Stimulated activated CD4-positive, alpha-beta T cell treated with anti-CD3 and anti-CD28 coated beads, TNF-alpha, amount 100 ng/mL, for 24 hours (primary cell): ENCODE data around the gene DIPK1A.

Experiments
- DNase-seq, 3 experiments: peaks; one replicate each; pipeline ENCODE4 v3.0.0-alpha.2; 2020; ENCODE audit warnings: low read depth in 3 of 3

Gene DIPK1A

GRCh38 chr1:92953491-92953890 lies 7.8 kb downstream of the DIPK1A start:
- peak in 1 of 3 experiments; percentile 28 for DNase-seq

DNA sequence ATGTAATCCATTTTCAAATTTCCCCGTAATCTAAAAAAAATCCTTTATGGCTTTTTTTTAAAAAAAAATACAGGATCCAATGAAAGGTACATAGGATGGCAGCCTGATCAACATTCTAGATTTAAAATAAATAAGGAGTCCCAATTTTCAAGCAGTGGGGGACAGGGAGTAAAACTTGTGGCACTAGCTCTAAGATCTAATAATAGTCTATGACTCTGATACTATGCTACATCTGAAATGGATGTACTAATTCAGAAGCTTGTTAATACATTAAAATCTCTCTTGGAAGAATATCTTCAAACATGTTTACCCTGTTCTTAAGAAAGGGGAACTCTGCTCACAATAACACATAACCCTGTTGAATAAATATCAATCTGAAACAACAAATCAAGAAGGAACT lies 8.5 kb downstream of the DIPK1A start:
- DNase-seq: no peak

- DNase-seq: no peak
Measured at GRCh38 chr1:92951141-92951582, 10.1 kb downstream of the DIPK1A start.

DNA sequence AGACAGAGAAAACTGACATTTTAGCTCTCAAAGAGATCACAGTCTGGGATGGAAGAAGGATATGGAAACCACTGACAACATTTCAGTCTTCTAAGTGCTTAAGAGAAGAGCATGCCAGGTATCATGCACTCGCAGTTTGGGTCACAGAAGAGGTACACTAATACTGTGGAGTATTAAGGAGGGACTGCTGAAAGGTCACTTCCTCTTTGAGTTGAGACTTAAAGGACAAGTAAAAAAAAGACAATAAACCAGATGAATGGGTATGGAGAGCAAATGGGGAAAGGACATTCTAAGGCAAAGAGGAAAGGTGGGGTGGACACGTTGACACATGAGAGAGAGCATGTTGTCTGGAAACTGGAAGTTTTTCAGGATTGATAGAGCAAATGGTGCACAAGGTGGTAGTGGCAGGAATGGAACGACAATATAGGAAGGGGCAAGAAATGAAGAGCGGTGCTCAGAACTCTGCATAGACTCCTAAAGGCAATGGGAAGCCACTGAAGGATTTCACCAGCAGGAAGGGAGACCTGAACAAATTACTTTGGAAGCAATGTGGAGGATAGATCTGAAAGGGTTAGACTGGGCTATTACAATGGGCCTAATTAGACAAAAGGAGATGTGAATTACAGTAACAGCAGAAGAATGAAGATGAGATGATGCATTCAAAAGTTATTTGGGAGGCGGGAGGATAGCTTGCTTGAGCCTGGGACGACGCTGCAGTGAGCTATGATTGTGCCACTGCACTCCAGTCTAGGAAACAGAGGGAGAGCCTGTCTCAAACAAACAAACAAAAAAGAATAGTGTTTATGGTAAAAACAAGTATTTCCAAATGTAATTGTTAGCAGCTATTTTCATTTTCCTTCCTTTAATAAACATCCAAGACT lies 11.1 kb downstream of the DIPK1A start:
- no peak for DNase-seq

- DNase-seq: no peak
Measured at GRCh38 chr1:92948071-92948470, 13.2 kb downstream of the DIPK1A start.

DNA sequence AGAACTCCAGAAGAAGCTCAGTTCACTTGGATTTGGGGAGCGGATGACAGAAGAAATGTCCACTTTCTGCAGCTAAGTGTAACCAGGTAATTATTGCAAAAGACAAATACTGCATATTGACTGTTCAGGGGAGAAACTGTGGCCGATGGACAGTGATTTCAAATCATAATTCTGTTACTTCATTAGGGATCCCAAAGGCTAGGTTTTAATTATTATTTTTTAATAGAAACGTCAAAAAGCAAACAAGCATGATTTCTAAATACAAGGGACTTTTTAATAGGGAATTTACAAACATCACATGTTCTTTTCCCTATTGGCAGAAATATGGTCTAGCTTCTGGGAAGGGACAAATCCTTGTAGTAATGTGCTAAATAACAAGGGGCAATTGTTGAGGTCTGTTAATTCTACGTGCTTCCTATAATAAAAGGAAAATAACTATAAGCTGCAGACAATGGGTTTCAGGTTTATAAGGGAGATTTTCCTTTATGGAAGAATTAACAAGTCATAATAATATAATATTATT lies 15.5 kb downstream of the DIPK1A start:
- DNase-seq: no peak

DNA sequence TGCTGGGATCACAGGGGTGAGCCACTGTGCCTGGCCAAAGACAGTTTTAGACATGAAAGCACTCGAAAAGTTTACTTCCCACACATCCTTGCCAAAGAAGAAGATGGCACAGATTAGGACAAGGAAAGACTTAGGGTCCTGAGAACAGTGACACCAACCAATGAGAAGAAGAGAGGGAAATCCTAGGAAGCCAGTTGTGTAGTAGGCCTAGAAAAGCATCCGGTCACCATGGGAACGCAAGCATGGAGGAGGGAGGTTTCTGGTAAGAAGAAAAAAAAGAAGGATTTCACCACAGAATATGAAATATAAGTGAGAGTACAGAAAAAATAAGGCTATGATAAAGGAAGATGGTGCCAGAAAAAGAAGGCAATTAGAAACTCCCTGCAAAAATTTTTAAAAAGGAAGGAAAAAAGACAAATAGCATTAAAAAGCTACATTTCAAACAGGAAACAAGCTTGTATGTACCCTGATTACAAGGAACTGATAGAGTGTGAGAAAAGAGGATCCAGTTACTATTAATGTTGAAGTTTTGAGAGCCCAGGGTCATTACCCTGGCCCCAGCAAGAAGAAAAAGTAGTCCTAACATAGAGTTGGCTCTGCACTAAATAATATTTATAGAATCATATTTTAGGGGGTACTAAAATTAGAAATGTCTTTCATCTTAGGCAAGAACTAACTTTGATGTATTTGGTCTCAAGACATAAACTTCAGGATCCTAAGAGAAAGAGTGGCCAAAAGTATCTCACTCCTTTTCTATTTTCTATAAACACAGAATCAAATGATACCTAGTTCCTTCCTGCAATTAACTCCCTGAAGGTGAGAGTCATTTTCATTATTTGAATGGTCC lies 16.1 kb downstream of the DIPK1A start:
- DNase-seq: no peak

- DNase-seq: no peak
Measured at GRCh38 chr1:92943502-92943847, 17.8 kb downstream of the DIPK1A start.

DNA sequence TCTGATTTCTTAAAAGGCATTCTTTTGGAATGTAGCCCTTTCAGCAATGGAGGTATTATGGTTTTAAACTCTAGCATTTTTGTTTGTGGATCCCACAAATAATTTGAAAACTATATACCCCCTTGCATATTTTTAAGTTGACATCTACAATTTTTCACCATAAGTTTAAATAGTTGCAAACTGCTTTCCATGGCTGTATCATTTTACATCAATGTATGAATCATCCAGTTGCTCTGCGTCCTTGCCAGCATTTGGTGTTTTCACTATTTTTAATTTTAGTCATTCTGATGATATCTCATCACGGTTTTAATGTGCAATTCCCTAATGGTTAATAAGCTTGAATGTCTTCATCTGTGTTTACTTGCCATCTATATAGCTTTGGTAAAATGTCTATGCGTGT lies 20.7 kb downstream of the DIPK1A start:
- no peak for DNase-seq

DNA sequence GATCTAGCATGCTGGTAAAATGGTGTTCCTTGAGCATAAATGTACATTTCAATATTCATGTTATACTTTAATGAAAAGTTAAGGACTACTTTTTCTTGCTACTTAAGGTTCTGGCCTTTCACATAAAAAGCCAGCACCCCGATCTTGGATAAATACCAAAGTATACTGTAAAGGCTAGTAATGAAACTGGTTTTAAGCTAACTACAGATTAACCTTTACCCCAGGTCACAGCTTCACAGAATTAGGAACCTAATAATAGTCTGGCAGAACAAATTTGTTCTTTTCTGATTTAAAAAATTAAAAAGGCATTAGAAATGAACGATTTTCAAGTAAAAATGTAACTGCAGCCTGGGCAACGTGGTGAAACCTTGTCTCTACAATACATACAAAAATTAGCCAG lies 23.5 kb downstream of the DIPK1A start:
- DNase-seq: no peak

DNA sequence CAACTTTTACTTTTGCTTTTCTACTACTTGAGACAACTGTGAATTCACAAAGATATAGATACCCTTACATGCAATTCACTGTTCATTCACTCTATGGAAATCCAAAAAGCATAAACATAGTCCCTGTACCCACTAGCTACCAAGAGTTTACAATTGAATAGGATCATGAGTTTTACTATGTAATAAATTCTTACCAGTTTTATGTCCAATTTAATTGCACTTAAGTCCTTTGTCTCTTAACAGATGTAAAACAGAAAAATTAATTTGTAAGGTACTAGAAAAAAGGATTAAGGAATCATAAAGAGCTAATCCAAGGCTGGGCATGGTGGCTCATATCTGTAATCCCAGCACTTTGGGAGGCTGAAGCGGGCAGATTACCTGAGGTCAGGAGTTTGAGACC lies 24.4 kb downstream of the DIPK1A start:
- DNase-seq: no peak

DNA sequence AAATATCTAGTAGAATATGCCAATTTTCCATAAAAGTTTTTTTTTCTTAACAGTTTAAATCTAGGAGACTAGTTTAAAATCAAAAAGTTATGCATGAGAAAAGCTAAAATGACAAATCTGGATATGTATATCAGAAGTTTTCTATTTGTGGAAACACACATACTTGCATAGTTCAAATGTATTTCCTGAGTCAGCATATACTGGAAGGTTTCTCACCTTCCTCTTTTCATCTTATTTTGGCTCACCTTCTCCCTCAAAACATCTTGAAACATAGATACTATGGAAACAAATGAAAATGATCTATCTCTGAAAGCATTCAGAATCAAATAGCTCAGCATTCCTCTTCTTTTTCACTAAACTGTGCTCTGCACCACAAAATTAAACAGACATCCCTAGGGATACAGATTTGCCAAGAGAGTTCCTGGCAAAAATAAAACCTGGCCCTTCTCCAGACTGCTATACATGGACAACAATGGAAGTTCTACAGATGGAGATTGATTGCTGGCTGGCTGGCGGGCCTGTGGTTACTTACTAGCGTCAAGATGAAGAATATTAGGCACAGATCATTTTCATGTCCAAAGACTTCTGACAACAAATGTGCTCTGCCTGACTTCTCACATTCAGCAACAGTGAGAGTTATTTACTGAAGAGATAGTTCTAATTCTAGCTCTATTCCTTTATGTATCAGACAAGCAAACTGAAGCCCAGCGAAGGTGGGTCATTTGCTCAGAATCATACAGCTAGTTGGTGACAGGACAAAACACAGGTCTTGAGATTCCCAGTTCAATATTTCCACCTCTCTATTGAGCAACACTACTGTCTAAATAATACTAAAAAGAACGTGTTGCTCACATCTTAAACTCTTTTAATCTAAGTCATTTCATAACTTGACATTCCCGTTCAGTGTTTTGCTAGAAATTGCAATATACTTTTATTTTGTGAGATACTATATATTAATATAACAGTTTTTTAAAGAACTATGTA lies 26.6 kb downstream of the DIPK1A start:
- DNase-seq: no peak

- no peak for DNase-seq
Measured at GRCh38 chr1:92933459-92933858, 27.8 kb downstream of the DIPK1A start.

- no peak for DNase-seq
Measured at GRCh38 chr1:92931691-92932090, 29.6 kb downstream of the DIPK1A start.

DNA sequence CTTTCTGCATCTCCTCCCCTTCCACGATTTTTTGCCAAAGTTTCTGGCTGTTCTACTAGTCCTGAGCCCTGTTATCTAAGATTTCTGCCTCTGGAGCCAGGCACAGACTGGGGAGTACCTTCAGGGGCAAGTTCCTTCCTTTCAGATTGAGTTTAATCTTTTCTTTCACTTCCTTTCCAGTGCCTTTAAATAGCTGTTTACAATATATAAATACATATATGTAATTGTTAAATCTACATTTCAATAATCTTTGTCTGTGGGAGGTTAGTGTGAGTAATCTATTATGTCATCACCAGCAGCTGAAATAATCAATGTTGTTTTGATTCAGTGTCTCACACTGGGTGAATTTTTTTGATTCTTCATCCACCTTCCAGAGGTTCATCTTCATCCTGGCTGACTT lies 31.8 kb downstream of the DIPK1A start:
- DNase-seq: no peak

DNA sequence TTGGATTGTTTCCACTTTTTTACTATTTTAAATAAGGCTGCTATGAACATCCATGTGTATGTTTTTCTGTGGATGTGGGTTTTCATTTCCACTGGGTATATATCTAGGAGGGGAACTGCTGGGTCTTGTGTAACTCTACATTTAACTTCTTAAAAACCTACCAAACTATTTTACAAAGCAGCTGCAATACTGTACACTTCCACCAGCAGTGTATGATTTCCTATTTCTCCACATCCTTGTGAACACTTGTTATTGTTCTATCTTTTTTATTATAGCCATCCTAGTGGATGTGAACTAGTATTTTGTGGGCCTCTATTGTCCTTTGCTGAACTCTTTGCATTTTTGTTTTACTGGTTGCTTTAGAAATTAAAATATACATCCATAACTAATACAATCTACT lies 33.4 kb downstream of the DIPK1A start:
- DNase-seq: no peak

DNA sequence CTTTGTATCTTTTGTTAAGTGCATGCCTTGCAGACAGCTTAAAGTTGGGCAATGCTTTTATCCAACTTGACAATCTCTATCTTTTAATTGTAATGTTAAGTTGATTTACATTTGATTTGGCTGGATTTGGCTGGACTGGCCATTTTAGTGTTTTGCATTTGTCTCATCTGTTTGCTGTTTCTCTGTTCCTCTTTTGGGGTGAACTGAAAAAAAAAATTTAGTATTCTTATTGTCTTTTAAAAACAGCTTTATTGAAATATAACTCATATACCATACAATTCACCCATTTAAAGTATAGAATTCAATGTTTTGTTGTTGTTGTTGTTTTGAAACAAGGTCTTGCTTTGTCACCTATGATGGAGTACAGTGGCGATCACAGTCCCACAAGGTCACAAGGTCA lies 34.4 kb downstream of the DIPK1A start:
- no peak for DNase-seq

- DNase-seq: no peak
Measured at GRCh38 chr1:92924501-92924900, 36.8 kb downstream of the DIPK1A start.

DNA sequence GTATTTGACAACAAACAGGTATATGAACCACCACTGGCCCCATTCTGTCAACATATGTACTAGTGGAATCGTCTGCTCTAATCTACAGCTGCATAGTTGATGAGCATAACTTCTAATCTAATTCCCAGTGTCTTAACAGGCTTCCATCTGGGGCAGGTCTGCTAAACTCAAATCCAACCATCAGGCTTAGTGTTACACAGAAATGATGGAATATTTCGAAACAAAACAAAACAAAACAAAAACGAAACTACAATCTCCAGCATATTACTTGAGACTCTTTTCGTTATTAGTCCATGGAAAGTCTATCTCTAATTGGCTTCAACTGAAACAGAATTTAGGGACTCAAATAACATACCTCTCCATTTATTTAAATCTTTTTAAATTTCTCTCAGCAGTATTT lies 37.6 kb downstream of the DIPK1A start:
- DNase-seq: no peak

- DNase-seq: no peak
Measured at GRCh38 chr1:92922356-92923035, 38.8 kb downstream of the DIPK1A start.
